SU-DHL-6 (cell line): ENCODE data around the gene HSDL1.

Source experiments
- CTCF ChIP-seq: fragments of 200-600 bp; sonication (generic); IDR thresholded peaks from one replicate; pipeline ENCODE4 v1.5.1; 2017; ENCODE audit warnings: antibody characterized with exemption, mild to moderate bottlenecking, low read length, moderate library complexity; ENCODE audit not compliant: insufficient read depth, poor library complexity, severe bottlenecking
- EZH2phosphoT487 ChIP-seq: fragments of 200-600 bp; sonication (generic), shearing (Covaris generic); conservative IDR thresholded peaks from 2 replicates; pipeline ENCODE4 v1.6.1; 2018; ENCODE audit warnings: mild to moderate bottlenecking, antibody characterized with exemption, low read length, moderate library complexity, mixed read lengths

DNA sequence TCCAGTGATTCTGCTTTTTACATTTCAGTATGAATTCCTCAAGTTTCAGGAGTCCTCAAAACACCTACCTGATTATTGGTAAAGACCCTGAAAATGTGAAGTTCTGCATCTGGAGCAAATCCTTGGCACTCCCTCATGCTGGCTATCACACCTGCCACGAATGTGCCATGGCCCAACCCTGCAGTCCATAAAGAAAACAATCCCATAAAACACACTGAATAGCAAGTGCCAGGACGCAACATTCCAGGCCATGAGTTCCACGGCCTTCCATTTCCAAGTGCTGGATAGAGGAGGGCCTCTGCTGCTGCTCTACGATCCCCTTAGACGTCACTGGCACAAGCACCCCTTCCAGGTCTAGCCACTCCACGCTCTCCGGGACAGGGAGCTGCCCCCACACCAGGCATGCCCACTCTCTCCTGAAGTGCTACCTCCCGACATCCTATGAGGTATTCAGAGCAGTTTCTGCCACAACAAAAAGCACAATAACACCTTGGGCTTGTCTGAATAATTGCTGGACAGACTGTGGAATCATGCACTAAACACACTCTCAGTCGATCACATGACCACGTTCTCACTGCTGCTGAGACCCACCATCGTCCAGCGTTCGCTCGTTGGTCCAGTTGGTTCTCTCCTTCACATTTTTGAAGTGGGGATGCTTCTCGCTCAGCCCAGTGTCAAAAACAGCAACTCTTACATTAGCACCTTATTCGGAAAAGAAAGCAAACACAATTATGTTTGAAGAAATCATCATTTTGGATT is 51.7 kb downstream of the HSDL1 start:
- TF ChIP-seq CTCF (no peak), EZH2phosphoT487 (no peak)
